GM12878 (cell line): ENCODE measurements around the gene ACTL10. TPM values are rescaled to one million over a fixed set of nuclear protein-coding genes. Genes with fewer than 3 reads are reported as not detected.

Experiments used
- ATAC-seq: fragments of 200-7000 bp; cut with Tn5 transposase; 3 replicates; pipeline ENCODE4 v1.9.1; 2020; ENCODE audit warnings: mild to moderate bottlenecking, moderate library complexity
- BruUV-seq: library from RNA; stranded (reverse); fragments of 400-500 nt; replicated peaks from 2 replicates; lab custom pipeline; 2021; lab: Mats Ljungman, UMichigan
- CTCF ChIA-PET: fragments of 300-600 bp; sonication (Branson Sonifier 250); formaldehyde crosslinking; extraction: SDS; loops from one replicate; lab custom pipeline; 2021; ENCODE audit warnings: inconsistent platforms; lab: Yijun Ruan, JAX
- POLR2A ChIA-PET: fragments of 350-600 bp; formaldehyde crosslinking; extraction: SDS; loops from one replicate; lab custom pipeline; 2021; ENCODE audit warnings: inconsistent platforms; lab: Charles Lee
- RAD21 ChIA-PET: fragments of 300-600 bp; sonication (Branson Sonifier 250); formaldehyde crosslinking; loops from one replicate; lab custom pipeline; 2023; ENCODE audit warnings: antibody characterized with exemption; ENCODE audit not compliant: unreplicated experiment; lab: Charles Lee
- SMC1A ChIA-PET: fragments of 300-600 bp; sonication (Branson Sonifier 250); formaldehyde crosslinking; loops from one replicate; lab custom pipeline; 2023; ENCODE audit not compliant: unreplicated experiment, uncharacterized antibody; lab: Charles Lee
- DNase-seq: peaks from one replicate; pipeline ENCODE4 v3.0.0-alpha.2; 2011; ENCODE audit warnings: low read depth, low spot score
- FAIRE-seq: peaks from 3 replicates; lab custom pipeline; 2011; peaks lifted over from hg19 to GRCh38; lab: Jason Lieb, UNC
- H2AFZ ChIP-seq: 2 replicates; pipeline ENCODE4 v1.6.0; 2011; ENCODE audit warnings: low read depth, low read length, control low read depth; ENCODE audit not compliant: control insufficient read depth
- H3K27ac ChIP-seq: 2 replicates; pipeline ENCODE4 v1.5.1; 2011; ENCODE audit warnings: control low read depth; ENCODE audit not compliant: control insufficient read depth, insufficient read depth
- H3K27me3 ChIP-seq, 2 experiments: replicated peaks in 1 of 2; 2 replicates each; pipeline versions ENCODE4 v1.6.0 to v1.6.1; 2011; ENCODE audit warnings: low read length in 1 of 2; ENCODE audit not compliant: control insufficient read depth in 2 of 2, insufficient read depth in 2 of 2
- H3K36me3 ChIP-seq, 2 experiments: 2 replicates each; pipeline ENCODE4 v1.5.1; 2011; ENCODE audit warnings: low read length in 1 of 2; ENCODE audit not compliant: control insufficient read depth in 2 of 2, insufficient read depth in 2 of 2
- H3K4me1 ChIP-seq: 2 replicates; pipeline ENCODE4 v1.6.1; 2011; ENCODE audit warnings: mild to moderate bottlenecking, low read length, moderate library complexity, mixed read lengths; ENCODE audit not compliant: control insufficient read depth, insufficient read depth
- H3K4me2 ChIP-seq: 2 replicates; pipeline ENCODE4 v1.6.0; 2011; ENCODE audit warnings: control low read depth; ENCODE audit not compliant: control insufficient read depth, insufficient read depth
- H3K4me3 ChIP-seq: fragments of 200-600 bp; sonication (generic); 2 replicates; pipeline ENCODE4 v1.5.1; 2016
- H3K79me2 ChIP-seq: 2 replicates; pipeline ENCODE4 v1.6.0; 2011; ENCODE audit warnings: low read length; ENCODE audit not compliant: control insufficient read depth, insufficient read depth
- H3K9ac ChIP-seq: 2 replicates; pipeline ENCODE4 v1.8.0; 2011; ENCODE audit warnings: low read length, control low read depth, mixed read lengths; ENCODE audit not compliant: control insufficient read depth, insufficient read depth
- H3K9me3 ChIP-seq: replicated peaks from 3 replicates; pipeline ENCODE4 v1.5.1; 2011; ENCODE audit warnings: mild to moderate bottlenecking, low read length; ENCODE audit not compliant: control insufficient read depth, insufficient read depth
- H4K20me1 ChIP-seq: 2 replicates; pipeline ENCODE4 v1.6.0; 2011; ENCODE audit not compliant: control insufficient read depth, insufficient read depth
- CBFB ChIP-seq: IDR thresholded peaks from 2 replicates; pipeline ENCODE4 v1.6.1; 2016; ENCODE audit warnings: antibody characterized with exemption, low read depth
- CBX5 ChIP-seq: sonication (generic); IDR thresholded peaks from 2 replicates; pipeline ENCODE4 v1.6.1; 2016; ENCODE audit warnings: low read depth, moderate library complexity, mild to moderate bottlenecking, inconsistent platforms
- CHD4 ChIP-seq: fragments of 200-600 bp; sonication (generic); IDR thresholded peaks from 2 replicates; pipeline ENCODE4 v1.6.1; 2016; ENCODE audit warnings: mild to moderate bottlenecking
- EZH2 ChIP-seq: IDR thresholded peaks from 2 replicates; pipeline ENCODE4 v1.6.1; 2012; ENCODE audit warnings: low read depth, mild to moderate bottlenecking, control low read depth, inconsistent platforms, low read length, borderline replicate concordance; ENCODE audit not compliant: control insufficient read depth
- KDM1A ChIP-seq: fragments of 200-600 bp; sonication (generic); IDR thresholded peaks from 2 replicates; pipeline ENCODE4 v1.6.1; 2016; ENCODE audit warnings: borderline replicate concordance
- SIN3A ChIP-seq: IDR thresholded peaks from 2 replicates; pipeline ENCODE4 v1.6.1; 2012; ENCODE audit warnings: low read depth, low read length, improper control_type of control experiment
- ZNF274 ChIP-seq: IDR thresholded peaks from one replicate; pipeline ENCODE4 v1.8.0; 2011; ENCODE audit not compliant: insufficient read length, insufficient read depth
- WGBS: methylation state at CpG from one replicate; pipeline ENCODE4 v1.1.6; 2016; ENCODE audit warnings: low lambda C conversion rate; ENCODE audit not compliant: insufficient replicate concordance, insufficient coverage; ENCODE audit errors: missing lambda C conversion rate; 5-methylcytosine and 5-hydroxymethylcytosine counted together
- in situ Hi-C: fragments of 300-500 bp; cut with MboI; formaldehyde crosslinking; loops from 9 replicates; pipeline ENCODE4 v1.14.3; 2018; ENCODE audit warnings: mixed read lengths
- intact Hi-C: fragments of 100-400 bp; cut with micrococcal nuclease; formaldehyde crosslinking; loops from one replicate; pipeline ENCODE4 v1.14.2; 2022; ENCODE audit not compliant: unreplicated experiment
- polyA plus RNA-seq, 11 experiments: library from polyadenylated mRNA; depleted of rRNA in 4 of 11; unstranded in 6 of 11; stranded (reverse) in 5 of 11; fragments of >200 nt; fragmentation: Nextera tagmentation in 4 of 11; fragmentation: Illumina TruSeq in 1 of 11; extraction: Ambion mirVana in 4 of 11; extraction: Trizol in 1 of 11; gene quantifications; 1 replicate in 1 of 11; 2 replicates in 10 of 11; pipeline versions ENCODE4 v1.2.1 to v1.2.3, GENCODE V29; 2011 to 2016; ENCODE audit warnings: inconsistent platforms in 2 of 11, missing spikeins in 2 of 11, low read depth in 1 of 11
- total RNA-seq, 4 experiments: library from RNA; depleted of rRNA in 3 of 4; stranded (reverse); fragments of >200 nt in 3 of 4; fragmentation: Illumina TruSeq in 1 of 4; extraction: Trizol in 1 of 4; gene quantifications; 2 replicates each; pipeline versions ENCODE4 v1.2.1 to v1.2.3, GENCODE V29; 2013 to 2021
- TF ChIP-seq, protein P1 (sequence below): IDR thresholded peaks from 2 replicates; pipeline ENCODE4 v1.6.1; 2012; ENCODE audit warnings: mild to moderate bottlenecking, low read depth, low read length

ACTL10 gene
- total and polyA plus RNA-seq, 10 of the 15 experiments (the other 5 are each of a cell fraction or from before 2014, with no cell fraction given) = 0.12 to 5.0 (median 0.89) TPM

- ATAC-seq (no peak), DNase-seq (no peak), FAIRE-seq (no peak)
- Histone ChIP-seq H3K27ac (no peak overlapping the region), H2AFZ (no peak overlapping the region), H3K4me3 (no peak overlapping the region), H3K79me2 (no peaks in the 10 kb centered on the region), H3K36me3 (peaks cover 3% of the 10 kb centered on the region in 2 experiments; a peak in 3 of 4 replicates), H3K4me1 (no peaks in the 10 kb centered on the region), H4K20me1 (no peaks in the 10 kb centered on the region), H3K9ac (no peak overlapping the region), H3K27me3 (no peaks in the 10 kb centered on the region), H3K9me3 (no peaks in the 10 kb centered on the region), H3K4me2 (no peak overlapping the region)
- ChIA-PET RAD21 (no interaction called here), SMC1A (interaction anchor here (0.9 to 1.4 kb wide), 2 partner anchors 54 to 104 kb away, joined by 3 read pairs; no protein-coding TSS in a partner anchor), CTCF (no interaction called here), POLR2A (no interaction called here)
- intact Hi-C loops (no loop called here), in situ Hi-C loops (no loop called here)
- BruUV-seq = no TSS peak
- WGBS = 99% methylated on average over 4 of the region's 4 CpGs
- TF ChIP-seq EZH2 = no peak
- TF ChIP-seq, protein P1, sequence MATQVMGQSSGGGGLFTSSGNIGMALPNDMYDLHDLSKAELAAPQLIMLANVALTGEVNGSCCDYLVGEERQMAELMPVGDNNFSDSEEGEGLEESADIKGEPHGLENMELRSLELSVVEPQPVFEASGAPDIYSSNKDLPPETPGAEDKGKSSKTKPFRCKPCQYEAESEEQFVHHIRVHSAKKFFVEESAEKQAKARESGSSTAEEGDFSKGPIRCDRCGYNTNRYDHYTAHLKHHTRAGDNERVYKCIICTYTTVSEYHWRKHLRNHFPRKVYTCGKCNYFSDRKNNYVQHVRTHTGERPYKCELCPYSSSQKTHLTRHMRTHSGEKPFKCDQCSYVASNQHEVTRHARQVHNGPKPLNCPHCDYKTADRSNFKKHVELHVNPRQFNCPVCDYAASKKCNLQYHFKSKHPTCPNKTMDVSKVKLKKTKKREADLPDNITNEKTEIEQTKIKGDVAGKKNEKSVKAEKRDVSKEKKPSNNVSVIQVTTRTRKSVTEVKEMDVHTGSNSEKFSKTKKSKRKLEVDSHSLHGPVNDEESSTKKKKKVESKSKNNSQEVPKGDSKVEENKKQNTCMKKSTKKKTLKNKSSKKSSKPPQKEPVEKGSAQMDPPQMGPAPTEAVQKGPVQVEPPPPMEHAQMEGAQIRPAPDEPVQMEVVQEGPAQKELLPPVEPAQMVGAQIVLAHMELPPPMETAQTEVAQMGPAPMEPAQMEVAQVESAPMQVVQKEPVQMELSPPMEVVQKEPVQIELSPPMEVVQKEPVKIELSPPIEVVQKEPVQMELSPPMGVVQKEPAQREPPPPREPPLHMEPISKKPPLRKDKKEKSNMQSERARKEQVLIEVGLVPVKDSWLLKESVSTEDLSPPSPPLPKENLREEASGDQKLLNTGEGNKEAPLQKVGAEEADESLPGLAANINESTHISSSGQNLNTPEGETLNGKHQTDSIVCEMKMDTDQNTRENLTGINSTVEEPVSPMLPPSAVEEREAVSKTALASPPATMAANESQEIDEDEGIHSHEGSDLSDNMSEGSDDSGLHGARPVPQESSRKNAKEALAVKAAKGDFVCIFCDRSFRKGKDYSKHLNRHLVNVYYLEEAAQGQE = no peak
- no peak for TF ChIP-seq CHD4
- TF ChIP-seq ZNF274 = no peak
- no peak for TF ChIP-seq SIN3A
- TF ChIP-seq CBX5 = no peak
- TF ChIP-seq KDM1A = no peak
- TF ChIP-seq CBFB = no peak
Measured at GRCh38 chr20:33626190-33626589, 40.6 kb upstream of the ACTL10 start.
